ENCODE results near the gene HFE.

HFE gene

DNA sequence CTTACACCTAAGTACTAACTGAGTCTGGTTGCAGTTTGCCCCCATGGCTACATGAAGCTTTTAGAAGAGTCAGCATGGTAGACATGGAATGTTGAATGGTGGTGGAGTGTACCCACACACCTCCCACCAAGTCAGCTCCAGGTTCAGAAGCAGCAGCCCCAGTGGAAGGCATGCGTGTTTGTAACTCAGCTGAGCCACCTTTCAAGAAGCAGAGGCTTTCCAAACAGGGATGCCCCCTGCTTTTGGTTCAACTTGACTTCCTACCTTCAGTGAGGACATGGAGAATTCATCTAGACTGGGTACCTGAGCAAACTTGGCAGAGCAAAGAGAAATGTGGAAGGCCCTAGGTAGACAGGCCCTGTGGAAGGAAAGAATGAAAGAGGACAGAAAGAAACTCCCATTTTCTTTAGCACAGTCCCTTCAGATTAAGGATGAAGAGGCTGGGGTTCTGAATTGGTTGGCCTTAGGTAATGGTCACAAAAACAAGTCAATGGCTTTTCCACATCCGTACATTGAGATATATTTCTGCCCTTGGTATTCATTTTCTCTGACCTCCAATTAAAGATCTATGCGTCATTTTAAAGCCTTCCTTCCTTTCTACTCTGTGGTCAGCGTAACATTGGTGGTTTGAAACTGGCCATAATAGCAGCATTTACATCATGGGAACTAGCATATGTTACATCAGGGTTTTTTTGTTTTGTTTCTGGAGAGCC, 53.2 kb downstream of the HFE start:
- DNase-seq = no peak

DNA sequence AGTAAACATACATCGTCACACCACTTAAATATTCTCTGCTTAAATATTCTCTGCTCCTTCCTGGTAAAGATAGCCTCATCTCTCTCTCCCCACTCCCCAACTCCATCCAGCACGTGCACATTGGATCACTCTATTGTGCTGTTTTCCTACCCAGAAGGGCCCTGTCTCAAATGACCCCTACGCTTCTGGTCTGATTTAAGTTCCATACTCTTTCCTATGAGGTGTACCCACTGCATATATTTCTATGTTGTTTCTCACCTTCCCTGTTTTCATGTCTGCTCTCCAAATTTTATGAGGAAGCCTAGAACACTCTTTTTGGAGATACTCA, 53.7 kb downstream of the HFE start:
- DNase-seq = no peak

DNA sequence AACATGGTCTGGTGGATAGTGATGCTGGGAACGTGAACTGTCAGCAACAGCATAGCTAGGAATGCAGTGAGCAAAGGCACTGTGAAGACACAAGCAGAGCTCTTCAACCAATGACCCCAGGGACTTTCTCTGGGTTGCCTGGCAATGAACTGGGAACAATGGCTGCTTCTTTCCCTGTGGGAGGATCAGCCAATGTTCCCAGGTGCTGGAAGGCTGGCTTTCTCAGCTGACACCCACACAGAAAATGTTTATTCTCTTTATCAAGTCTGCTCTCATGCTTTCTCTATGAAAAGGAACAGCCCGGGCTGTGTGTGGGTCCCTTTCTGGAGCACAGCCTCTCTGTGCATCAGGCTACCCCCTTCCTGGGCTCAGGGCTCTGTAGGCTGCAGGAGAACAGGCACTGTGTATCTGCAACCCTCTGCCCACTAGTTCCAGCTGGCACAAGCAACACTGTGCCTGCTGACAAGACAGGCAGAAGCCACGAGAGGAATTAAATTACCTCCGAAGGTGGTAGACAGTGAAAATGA, 54.2 kb downstream of the HFE start:
- peak; percentile 13 for DNase-seq

DNA sequence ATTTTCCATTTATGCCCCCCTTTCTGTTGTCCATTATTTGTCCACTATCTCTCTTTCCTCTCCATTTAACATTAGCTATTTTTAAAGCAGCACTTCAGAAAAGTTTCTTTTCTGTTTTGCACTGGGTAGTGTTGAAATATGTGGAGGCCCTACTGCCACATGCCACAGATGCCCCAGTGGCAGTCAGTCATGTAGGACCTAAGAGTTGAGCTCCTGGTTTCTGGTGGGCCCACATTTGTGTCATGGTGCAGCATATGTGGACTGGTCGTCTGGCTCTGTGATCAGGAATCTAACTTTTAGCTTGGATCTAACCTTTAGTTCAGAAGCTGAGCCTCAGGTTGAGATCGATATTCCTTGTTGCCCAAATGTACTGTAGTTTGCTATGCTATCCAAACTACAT, 54.8 kb downstream of the HFE start:
- no peak for DNase-seq

Data from NCI-H2171 treated with DMSO at 0.1 percent for 48 hours (cell line).